Left renal cortex interstitium (tissue), 4 donors: ENCODE data around the gene HTR2A. TPM values are rescaled to one million over a fixed set of nuclear protein-coding genes. Genes with fewer than 3 reads are reported as not detected.
"Not testable (repeated sequence)": the region's sequence is repeated elsewhere in the genome, so short reads cannot be mapped to it uniquely, and the experiment has no call there.

ENCODE experiments used
- DNase-seq, 4 donors: peaks; one replicate each; pipeline ENCODE4 v3.0.0-alpha.2; 2013; ENCODE audit warnings: low read depth in 4 of 4, low spot score in 2 of 4, missing footprints in 1 of 4
- polyA plus RNA-seq, 4 donors: library from polyadenylated mRNA; unstranded; fragments of 120-200 nt; gene quantifications; one replicate each; pipeline ENCODE4 v1.2.1, GENCODE V29; 2013; ENCODE audit not compliant: insufficient read length in 4 of 4

Gene HTR2A
- polyA plus RNA-seq, 4 donors: 0.53 to 0.87 (median 0.86) TPM

DNA sequence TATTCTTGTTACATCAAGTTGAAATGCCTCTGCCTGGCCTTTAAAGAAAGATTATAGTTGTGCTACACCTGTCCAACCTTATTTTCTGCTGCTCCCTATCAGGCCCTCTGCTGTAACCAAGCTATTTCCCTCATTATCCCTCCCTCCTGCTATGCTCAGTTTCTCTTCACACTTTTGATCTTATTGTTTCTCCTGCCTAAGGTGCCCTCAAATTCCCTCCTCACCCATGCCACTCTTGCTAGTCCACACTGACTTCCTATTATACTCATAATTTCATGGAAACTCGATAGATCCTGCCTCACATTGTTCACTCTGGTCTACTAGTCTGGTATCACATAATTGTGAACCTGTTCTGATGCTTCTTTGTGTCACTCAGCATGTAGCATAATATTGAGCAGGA, 80.5 kb downstream of the HTR2A start:
- DNase-seq: no peak

DNA sequence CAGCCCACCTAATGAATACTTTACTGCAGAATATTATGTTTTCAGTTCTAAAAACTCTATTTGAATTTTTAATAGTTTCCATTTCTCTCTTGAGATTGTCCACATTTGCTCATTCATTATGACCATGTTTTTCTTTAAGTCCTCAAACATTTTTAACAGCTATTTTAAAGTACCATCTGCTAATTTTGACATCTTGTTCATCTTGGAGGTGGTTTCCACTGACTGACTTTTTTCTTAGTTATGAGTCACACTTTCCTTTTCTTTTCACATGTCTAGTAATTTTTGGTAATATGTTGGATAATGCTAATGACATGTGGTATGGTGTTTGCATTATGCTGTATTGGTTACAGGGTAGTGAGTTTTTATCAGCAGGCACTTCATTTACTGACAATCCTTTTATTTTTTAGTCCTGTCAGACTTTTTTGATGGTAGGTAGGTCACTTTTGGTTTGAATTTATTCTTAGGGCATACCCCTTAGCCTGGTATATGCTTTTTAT, 84.5 kb downstream of the HTR2A start:
- DNase-seq: no peak

DNA sequence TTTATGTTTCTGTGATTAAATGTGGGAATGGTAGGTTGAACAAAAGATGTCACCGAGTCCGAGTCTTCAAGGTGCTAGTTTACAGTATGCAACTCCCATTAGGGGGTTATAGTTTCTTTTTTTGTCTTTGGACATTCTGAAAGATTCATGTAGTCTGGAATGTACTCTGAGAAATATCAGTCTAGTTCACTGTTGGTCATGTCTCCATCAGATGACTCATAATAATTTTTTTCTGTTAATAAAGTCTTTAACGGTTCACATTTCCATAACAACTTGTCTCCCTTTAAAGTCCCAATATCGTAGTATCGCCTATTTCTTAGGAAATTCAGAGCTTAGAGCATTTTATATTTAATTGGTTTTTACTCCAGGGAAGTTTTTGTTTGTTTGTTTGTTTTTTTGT, 86.4 kb downstream of the HTR2A start:
- DNase-seq: no peak

DNA sequence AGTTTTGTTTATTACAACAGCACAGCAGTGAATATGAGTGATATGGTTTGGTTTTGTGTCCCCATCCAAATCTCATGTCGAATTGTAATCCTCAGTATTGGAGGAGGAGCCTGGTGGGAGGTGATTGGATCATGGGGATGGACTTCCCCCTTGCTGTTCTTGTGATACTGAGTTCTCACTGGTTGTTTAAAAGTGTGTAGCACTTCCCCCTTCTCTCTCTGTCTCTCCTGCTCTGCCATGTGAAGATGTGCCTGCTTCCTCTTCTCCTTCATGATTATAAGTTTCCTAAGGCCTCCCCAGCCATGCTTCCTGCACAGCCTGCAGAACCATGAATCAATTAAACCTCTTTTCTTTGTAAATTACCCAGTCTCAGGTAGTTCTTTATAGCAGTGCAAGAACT, 91.9 kb downstream of the HTR2A start:
- DNase-seq: not testable (repeated sequence)

DNA sequence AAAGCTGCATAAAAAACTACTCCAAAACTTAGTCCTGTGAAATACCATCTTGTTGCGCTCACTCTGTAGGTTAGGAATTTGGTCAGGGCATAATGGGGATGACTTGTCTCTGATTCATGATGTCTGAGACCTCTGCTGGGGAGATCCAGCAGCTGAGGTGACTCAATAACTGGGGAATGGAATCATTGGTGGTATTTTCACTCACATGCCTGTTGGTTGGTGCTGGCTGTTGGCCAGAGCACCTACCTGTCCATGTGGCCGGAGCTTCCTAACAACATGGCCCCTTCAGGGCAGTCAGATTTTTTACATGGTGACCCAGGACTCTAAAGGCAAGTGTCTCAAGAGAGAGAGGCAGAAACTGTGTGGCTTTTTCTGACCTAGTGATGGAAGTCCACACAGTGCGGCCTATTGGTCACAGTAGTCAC, 92.5 kb downstream of the HTR2A start:
- no peak for DNase-seq

DNA sequence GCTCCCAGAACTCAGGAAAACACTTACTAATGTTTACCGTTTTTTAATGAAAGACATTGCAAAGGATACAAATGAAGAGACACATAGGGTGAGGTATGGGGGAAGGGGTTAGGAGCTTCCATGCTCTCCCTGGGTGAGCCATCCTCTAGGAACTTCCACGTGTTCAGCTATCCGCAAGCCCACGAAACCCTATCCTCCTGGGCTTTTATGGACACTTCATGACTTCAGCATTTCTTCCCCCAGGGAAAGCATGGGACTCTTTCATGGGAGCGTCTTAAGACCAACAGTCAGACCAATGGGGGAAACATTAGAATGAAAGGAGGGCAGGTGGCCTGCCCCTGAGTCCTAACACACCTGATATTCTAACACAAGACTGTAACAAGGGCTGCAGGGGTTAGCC, 93.3 kb downstream of the HTR2A start:
- no peak for DNase-seq

DNA sequence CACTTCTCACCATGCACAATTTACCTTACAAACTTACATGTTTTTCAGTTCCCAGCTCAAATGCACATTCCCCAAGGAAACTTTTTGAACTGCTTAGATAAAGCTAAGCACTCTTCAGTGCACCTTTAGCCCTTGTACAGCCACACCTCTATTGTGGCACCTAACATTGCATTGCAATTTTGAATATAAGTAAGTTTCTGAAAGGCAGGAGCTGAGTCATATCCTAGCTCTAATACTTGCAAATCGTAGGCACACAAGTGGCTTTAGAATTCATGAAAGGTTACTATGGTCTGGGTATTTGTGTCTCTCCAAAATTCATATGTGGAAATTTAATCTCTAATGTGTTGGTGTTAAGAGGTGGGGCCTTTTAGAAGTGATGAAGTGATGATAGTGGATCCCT, 95.0 kb downstream of the HTR2A start:
- DNase-seq: no peak

DNA sequence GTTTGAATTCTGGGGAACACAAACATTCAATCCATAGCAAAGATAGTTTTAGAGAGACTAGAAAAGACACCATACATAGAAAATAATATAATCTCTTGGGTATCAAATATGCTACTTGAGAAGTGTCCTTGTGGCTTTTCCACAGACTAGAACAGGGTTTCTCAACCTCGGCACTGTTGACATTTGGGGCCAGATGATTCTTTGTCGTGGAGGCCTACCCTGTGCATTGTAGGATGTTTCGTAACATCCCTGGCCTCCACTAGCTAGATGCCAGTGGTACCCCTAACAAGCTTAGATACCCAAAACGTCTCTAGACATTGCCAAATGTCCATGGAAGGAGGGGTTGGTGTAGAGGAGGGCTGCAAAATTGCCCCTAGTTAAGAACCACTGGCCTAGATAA, 97.7 kb downstream of the HTR2A start:
- DNase-seq: no peak

DNA sequence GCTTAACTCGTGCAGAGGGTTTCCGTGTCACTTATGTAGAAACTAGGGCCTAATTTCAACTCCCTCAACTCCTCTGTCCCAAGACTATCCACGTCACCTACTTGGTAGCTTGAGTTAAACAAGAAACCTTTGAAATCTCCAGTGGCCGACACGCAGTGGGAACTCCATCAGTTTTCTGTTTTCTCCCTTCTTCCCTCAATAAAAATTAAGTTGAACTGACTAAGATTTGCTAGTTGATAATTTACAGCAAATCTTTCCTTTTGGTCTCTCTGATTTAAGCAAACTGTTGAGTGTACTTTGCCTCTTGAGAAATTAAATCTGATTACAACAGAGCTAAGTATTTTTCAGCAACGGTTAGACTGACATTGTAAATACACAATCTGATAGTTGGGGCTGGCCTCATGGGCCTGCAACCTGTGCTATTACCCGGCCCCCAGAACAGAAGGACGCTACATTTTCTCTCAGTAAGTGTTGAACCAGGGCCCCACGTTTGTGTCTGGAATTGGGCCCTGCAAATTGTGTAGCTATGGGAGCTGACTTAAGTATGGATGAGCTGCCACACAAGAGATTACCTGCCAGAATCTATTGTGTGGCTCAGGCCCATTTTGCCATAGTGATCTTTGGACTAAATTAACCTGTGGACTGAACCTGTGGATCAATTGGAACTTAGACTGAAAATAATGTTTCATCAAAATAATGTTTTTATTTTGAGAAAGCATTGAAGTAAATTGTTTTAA, 99.2 kb downstream of the HTR2A start:
- DNase-seq: no peak

DNA sequence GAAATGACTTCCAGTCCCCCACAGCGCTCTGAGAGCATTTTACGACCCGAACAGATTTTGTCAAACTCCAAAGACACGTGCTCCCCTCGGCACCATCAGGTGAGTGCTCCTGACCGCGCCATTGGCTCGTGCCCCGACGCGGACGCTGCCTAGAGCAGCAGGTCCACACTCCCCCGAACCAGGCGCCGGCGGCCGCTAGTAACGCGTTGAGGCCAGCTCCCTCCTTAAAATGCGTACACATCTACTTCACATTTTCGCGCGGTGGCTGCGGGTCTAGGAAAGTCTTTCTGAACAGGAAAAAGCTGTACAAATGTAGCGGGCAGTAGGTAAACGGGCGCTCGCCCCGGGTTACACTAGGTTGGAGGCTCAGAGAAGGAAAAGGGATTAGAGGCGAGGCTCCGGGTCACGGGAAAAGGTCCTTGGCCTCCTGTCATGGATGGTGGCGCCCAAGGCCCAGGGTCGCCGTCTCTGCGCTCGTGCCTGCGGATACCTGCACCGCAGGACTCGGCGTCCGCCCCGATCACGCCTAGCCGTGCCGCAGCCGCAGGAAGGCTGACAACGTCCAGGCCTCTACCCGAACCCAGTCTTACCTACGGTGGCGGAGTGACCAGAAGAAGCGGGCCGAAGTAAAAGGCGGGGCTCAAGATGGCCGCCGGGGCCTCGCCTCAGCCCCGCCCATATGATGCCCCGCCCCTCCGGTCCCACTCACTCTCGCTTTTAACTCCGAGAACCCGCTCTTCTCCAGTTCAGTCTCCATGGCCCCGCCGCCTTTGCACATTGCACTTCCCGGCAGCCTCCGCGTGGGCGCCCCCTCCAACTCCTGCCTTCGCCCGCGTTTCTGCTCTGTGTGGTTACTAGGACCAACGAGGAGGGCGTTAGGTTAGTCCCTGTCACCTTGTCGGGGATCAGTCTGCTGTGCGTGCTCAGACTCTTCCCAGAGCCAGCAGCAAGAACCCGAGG, 100.1 kb downstream of the HTR2A start, which contains the start of gene ESD:
Gene ESD (minus strand): TSS at position 647 of the 960 bp plus-strand sequence. CDS start 5,748 bp downstream, outside the sequence.
- peak; percentile 84 to 92 (median 90) for DNase-seq

DNA sequence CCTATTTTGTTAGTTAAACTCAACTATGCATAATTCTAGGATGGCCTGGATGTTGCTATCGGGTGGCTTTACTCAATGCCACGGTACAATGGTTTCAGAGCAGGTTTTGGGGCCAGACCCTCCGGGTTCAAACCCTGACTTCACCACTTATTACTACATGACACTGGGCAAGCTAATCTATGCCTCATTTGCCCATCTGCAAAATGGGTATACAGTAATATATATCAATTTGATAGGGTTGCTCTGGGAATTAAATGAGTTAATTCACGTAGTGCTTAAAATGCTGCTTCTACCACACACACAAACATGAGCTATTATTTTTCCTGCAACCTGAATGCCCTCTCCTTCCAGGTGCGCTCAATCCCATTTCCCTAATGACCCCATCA, 100.7 kb downstream of the HTR2A start:
- peak in 1 of 4 donors; percentile 2 for DNase-seq

DNA sequence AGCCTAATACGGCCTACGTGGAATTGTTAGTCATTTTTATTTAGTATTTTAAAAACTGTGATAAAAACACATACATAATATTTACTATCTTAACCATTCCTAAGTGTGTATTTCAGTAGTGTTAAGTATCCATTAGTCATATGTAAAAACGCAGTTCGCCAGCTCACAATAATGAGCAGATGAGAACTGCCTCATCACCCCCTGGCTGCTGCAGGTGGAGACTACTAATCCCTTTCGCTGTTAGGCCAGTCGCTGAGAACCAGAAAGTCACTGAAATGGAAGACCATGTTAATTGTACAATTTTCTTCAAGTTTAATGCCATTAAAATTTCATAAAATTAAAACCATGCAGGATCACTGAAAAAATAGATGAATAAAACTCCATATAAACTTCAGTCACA, 101.5 kb downstream of the HTR2A start:
- no peak for DNase-seq

DNA sequence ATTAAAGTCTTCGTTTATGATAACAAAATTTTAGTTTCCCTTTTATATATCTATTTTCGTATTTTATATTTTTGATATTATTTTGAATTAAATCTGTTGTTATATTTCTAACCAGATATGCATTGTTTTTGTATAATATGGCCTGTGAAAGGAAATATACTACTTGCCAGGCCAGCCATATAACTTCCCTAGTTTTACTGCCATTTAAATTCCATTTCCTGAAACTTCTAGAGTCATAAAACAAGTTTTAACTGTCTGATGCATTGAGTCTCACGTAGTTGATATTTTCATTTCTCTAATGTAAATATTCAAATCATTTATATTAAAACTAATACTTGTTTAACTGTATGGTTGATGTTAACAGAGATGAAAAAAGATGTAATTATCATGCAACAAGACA, 113.3 kb downstream of the HTR2A start:
- no peak for DNase-seq

DNA sequence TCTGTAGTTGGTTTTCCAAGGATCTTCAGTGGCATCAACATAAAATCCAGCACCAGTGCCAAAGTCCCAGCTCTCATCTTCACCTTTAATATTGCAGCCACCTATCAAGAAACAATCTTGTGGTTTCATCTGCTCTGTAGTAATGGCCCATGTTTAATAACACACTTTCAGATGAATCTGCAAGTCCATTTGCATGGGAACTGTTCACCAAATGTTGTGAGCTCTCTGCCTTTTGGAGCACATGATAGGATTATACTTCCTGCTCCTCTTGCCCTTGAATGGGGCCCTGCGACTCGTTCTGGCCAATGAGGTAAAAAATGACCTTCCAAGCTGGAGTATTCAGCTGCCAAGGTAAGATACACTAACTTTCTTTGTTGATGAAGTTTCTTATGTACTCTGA, 114.2 kb downstream of the HTR2A start:
- no peak for DNase-seq

DNA sequence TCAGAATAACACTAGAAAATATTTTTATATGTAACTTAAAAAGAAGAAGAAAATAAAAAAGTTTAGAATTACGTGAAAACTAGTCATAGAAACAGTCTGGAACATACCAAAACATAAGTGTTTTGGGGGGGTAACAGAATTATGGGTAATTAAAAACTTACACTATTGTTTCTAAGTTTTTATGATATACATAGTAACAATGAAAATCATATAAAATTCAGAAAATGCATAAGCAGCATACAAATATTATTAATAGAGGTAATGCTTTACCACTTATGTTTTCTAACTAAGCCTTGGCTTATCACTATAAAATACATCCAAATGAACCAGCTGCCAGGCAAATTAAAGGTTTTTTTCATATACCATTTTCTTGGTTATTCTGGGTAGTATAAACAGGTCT, 114.8 kb downstream of the HTR2A start:
- DNase-seq: no peak

Other genes starting within 250 kb of the HTR2A start
- gene ESD, start 99.9 kb downstream of the HTR2A start, polyA plus RNA-seq: 100 to 1,000 TPM; 212 to 282 (median 239) TPM